Tibial nerve (tissue), 4 donors: Measurements from ENCODE around the gene DENND2C. TPM values are rescaled to one million over a fixed set of nuclear protein-coding genes. Genes with fewer than 3 reads are reported as not detected.

ENCODE experiments used
- DNase-seq, 2 donors: peaks; one replicate each; pipeline ENCODE4 v3.0.0-alpha.2; 2019; ENCODE audit warnings: low spot score in 2 of 2
- H3K27ac ChIP-seq, 4 donors: fragments of 200-600 bp; sonication (generic) in 3 of 4; one replicate each; pipeline ENCODE4 v1.5.1; 2017 to 2019; ENCODE audit warnings: mild to moderate bottlenecking in 1 of 4
- H3K27me3 ChIP-seq, 2 donors: fragments of 200-600 bp; sonication (generic) in 1 of 2; one replicate each; pipeline versions ENCODE4 v1.5.1 to v1.6.0; 2017 to 2019
- H3K36me3 ChIP-seq, 3 donors: fragments of 200-600 bp; sonication (generic); one replicate each; pipeline ENCODE4 v1.5.1; 2018 to 2019
- H3K4me1 ChIP-seq, 4 donors: fragments of 200-600 bp; sonication (generic) in 3 of 4; one replicate each; pipeline ENCODE4 v1.5.1; 2017 to 2019
- H3K4me3 ChIP-seq, 4 donors: fragments of 200-600 bp; sonication (generic) in 3 of 4; one replicate each; pipeline ENCODE4 v1.5.1; 2017 to 2019; ENCODE audit warnings: mild to moderate bottlenecking in 1 of 4, moderate library complexity in 1 of 4
- H3K9me3 ChIP-seq, 4 donors: fragments of 200-600 bp; sonication (generic) in 3 of 4; one replicate each; pipeline ENCODE4 v1.5.1; 2017 to 2019
- CTCF ChIP-seq, 5 experiments: fragments of 200-600 bp in 3 of 5; fragments of 450-650 bp in 2 of 5; sonication (generic) in 3 of 5; IDR thresholded peaks; one replicate each; pipeline ENCODE4 v1.5.1; 2016 to 2019; ENCODE audit warnings: antibody characterized with exemption in 5 of 5, mild to moderate bottlenecking in 3 of 5, moderate library complexity in 2 of 5
- EP300 ChIP-seq, 2 donors: sonication (generic); formaldehyde crosslinking; IDR thresholded peaks; one replicate each; pipeline ENCODE4 v1.6.1; 2017; ENCODE audit warnings: antibody characterized with exemption in 2 of 2, mild to moderate bottlenecking in 1 of 2
- POLR2A ChIP-seq, 2 donors: fragments of 450-650 bp; IDR thresholded peaks; one replicate each; pipeline ENCODE4 v1.6.1; 2017; ENCODE audit warnings: antibody characterized with exemption in 2 of 2, mild to moderate bottlenecking in 2 of 2, moderate library complexity in 2 of 2
- whole genome bisulfite sequencing, 2 donors: methylation state at CpG; one replicate each; pipeline ENCODE4 v1.1.5; 2018; 5-methylcytosine and 5-hydroxymethylcytosine counted together
- total RNA-seq, 4 donors: library from RNA; depleted of rRNA; stranded (reverse); fragments of >200 nt; gene quantifications; one replicate each; pipeline ENCODE4 v1.1.0, GENCODE V29; 2016

The DENND2C gene
- total RNA-seq, 4 donors from 2014 or later: 2.4 to 4.5 (median 3.3) TPM

GRCh38 chr1:114609026-114609425 lies 60.8 kb downstream of the DENND2C start:
- peaks cover 0 to 55% (median 0%) of the 10 kb centered on the region in 3 donors for H3K36me3 ChIP-seq
- H3K4me1 ChIP-seq: no peaks in the 10 kb centered on the region
- no peak overlapping the region for H3K4me3 ChIP-seq
- no peak for DNase-seq
- H3K27me3 ChIP-seq: no peaks in the 10 kb centered on the region
- TF ChIP-seq POLR2A (IDR thresholded peaks at IDR 0.05): no peak
- TF ChIP-seq CTCF (IDR thresholded peaks at IDR 0.05): no peak
- TF ChIP-seq EP300 (IDR thresholded peaks at IDR 0.05): no peak
- no peak overlapping the region for H3K27ac ChIP-seq
- WGBS, 2 donors: 92 to 97% methylated on average over 3 of the region's 3 CpGs
- no peaks in the 10 kb centered on the region for H3K9me3 ChIP-seq

GRCh38 chr1:114607223-114607622 lies 62.6 kb downstream of the DENND2C start:
- H3K4me3 ChIP-seq: no peak overlapping the region
- H3K27me3 ChIP-seq: no peaks in the 10 kb centered on the region
- no peak overlapping the region for H3K27ac ChIP-seq
- H3K9me3 ChIP-seq: no peaks in the 10 kb centered on the region
- TF ChIP-seq CTCF (IDR thresholded peaks at IDR 0.05) (no peak), POLR2A (IDR thresholded peaks at IDR 0.05) (no peak), EP300 (IDR thresholded peaks at IDR 0.05) (no peak)
- no peak for DNase-seq
- H3K36me3 ChIP-seq: peaks cover 0 to 62% (median 0%) of the 10 kb centered on the region in 3 donors
- no peaks in the 10 kb centered on the region for H3K4me1 ChIP-seq
- WGBS, 2 donors: 77 to 83% methylated on average over 1 of the region's 1 CpG

GRCh38 chr1:114597949-114598348 lies 71.9 kb downstream of the DENND2C start:
- no peak for TF ChIP-seq CTCF (IDR thresholded peaks at IDR 0.05)
- TF ChIP-seq EP300 (IDR thresholded peaks at IDR 0.05): no peak
- no peak for TF ChIP-seq POLR2A (IDR thresholded peaks at IDR 0.05)
- H3K36me3 ChIP-seq: peaks cover 0 to 77% (median 0%) of the 10 kb centered on the region in 3 donors
- H3K27me3 ChIP-seq: no peaks in the 10 kb centered on the region
- no peak overlapping the region for H3K27ac ChIP-seq
- DNase-seq: no peak
- WGBS, 2 donors: 83 to 88% methylated on average over 1 of the region's 1 CpG
- no peak overlapping the region for H3K4me3 ChIP-seq
- no peaks in the 10 kb centered on the region for H3K4me1 ChIP-seq
- H3K9me3 ChIP-seq: no peaks in the 10 kb centered on the region

GRCh38 chr1:114595602-114596001 lies 74.2 kb downstream of the DENND2C start:
- no peak overlapping the region for H3K27ac ChIP-seq
- no peaks in the 10 kb centered on the region for H3K9me3 ChIP-seq
- H3K4me1 ChIP-seq: no peaks in the 10 kb centered on the region
- TF ChIP-seq POLR2A (IDR thresholded peaks at IDR 0.05) (no peak), EP300 (IDR thresholded peaks at IDR 0.05) (no peak), CTCF (IDR thresholded peaks at IDR 0.05) (no peak)
- H3K27me3 ChIP-seq: no peaks in the 10 kb centered on the region
- DNase-seq: no peak
- H3K36me3 ChIP-seq: peaks cover 0 to 69% (median 0%) of the 10 kb centered on the region in 3 donors
- H3K4me3 ChIP-seq: no peak overlapping the region

- DNase-seq: no peak
- WGBS, 2 donors: 89 to 92% methylated on average over 3 of the region's 3 CpGs
- Histone ChIP-seq H3K27me3 (no peaks in the 10 kb centered on the region), H3K4me1 (no peaks in the 10 kb centered on the region), H3K27ac (no peak overlapping the region), H3K36me3 (peaks cover 0 to 55% (median 0%) of the 10 kb centered on the region in 3 donors), H3K4me3 (no peak overlapping the region), H3K9me3 (no peaks in the 10 kb centered on the region)
- TF ChIP-seq CTCF (IDR thresholded peaks at IDR 0.05) (no peak), EP300 (IDR thresholded peaks at IDR 0.05) (no peak), POLR2A (IDR thresholded peaks at IDR 0.05) (no peak)
Observed at GRCh38 chr1:114594046-114594445, 75.8 kb downstream of the DENND2C start.
